Measurements from ENCODE around the gene CUL3. TPM values are rescaled to one million over a fixed set of nuclear protein-coding genes. Genes with fewer than 3 reads are reported as not detected.

The CUL3 gene
- total RNA-seq, 1 donor from 2014 or later, result 95.5 TPM

GRCh38 chr2:224628416-224628815 lies 43.3 kb upstream of the CUL3 start:
- FAIRE-seq, result no peak
- Mint-ChIP-seq H3K9me3 (ENCODE audit: unreplicated experiment) (no peaks in the 10 kb centered on the region), H3K36me3 (ENCODE audit: low read depth, unreplicated experiment) (no peaks in the 10 kb centered on the region), H3K27ac (ENCODE audit: unreplicated experiment) (no peak overlapping the region), H3K4me1 (ENCODE audit: low read depth, unreplicated experiment) (no peaks in the 10 kb centered on the region), H3K27me3 (ENCODE audit: low read depth, unreplicated experiment) (no peaks in the 10 kb centered on the region), H3K4me3 (ENCODE audit: unreplicated experiment) (no peak overlapping the region)
- Histone ChIP-seq H4K20me1 (ENCODE audit: insufficient read depth, low read length) (no peaks in the 10 kb centered on the region), H3K4me2 (ENCODE audit: low read length) (no peak overlapping the region), H3K9me3 (ENCODE audit: insufficient read depth, low read depth, low read length) (no peaks in the 10 kb centered on the region), H3K9ac (ENCODE audit: low read length) (no peak overlapping the region), H3K36me3 (ENCODE audit: insufficient read depth, low read length) (no peaks in the 10 kb centered on the region), H2AFZ (ENCODE audit: low read depth, low read length) (no peak overlapping the region), H3K4me1 (ENCODE audit: insufficient read depth, low read length) (no peaks in the 10 kb centered on the region), H3K27ac (ENCODE audit: low read depth, low read length) (no peak overlapping the region), H3K79me2 (ENCODE audit: insufficient read depth, low read length) (no peaks in the 10 kb centered on the region), H3K27me3 (ENCODE audit: insufficient read depth, low read length) (no peaks in the 10 kb centered on the region), H3K4me3 (ENCODE audit: insufficient read depth, low read depth, low read length) (no peak overlapping the region)
- TF ChIP-seq EZH2 (IDR thresholded peaks at IDR 0.05; ENCODE audit: insufficient read depth, low read length) (no peak), CTCF (IDR thresholded peaks at IDR 0.05; ENCODE audit: insufficient read depth, low read depth, low read length) (no peak)
- DNase-seq (ENCODE audit: low read depth), result no peak

- H3K27me3 ChIP-seq (ENCODE audit: insufficient read depth, low read length), result no peaks in the 10 kb centered on the region
- H3K27ac ChIP-seq (ENCODE audit: low read depth, low read length), result no peak overlapping the region
- no peak overlapping the region for H3K4me2 ChIP-seq (ENCODE audit: low read length)
- TF ChIP-seq EZH2 (IDR thresholded peaks at IDR 0.05; ENCODE audit: insufficient read depth, low read length), result no peak
- no peak for TF ChIP-seq CTCF (IDR thresholded peaks at IDR 0.05; ENCODE audit: insufficient read depth, low read depth, low read length)
- Mint-ChIP-seq H3K27ac (ENCODE audit: unreplicated experiment) (no peak overlapping the region), H3K4me3 (ENCODE audit: unreplicated experiment) (no peak overlapping the region), H3K4me1 (ENCODE audit: low read depth, unreplicated experiment) (no peaks in the 10 kb centered on the region), H3K27me3 (ENCODE audit: low read depth, unreplicated experiment) (no peaks in the 10 kb centered on the region), H3K36me3 (ENCODE audit: low read depth, unreplicated experiment) (no peaks in the 10 kb centered on the region), H3K9me3 (ENCODE audit: unreplicated experiment) (peaks cover 4% of the 10 kb centered on the region)
- no peak for DNase-seq (ENCODE audit: low read depth)
- H3K9ac ChIP-seq (ENCODE audit: low read length), result no peak overlapping the region
- H4K20me1 ChIP-seq (ENCODE audit: insufficient read depth, low read length), result no peaks in the 10 kb centered on the region
- H2AFZ ChIP-seq (ENCODE audit: low read depth, low read length), result no peak overlapping the region
- H3K9me3 ChIP-seq (ENCODE audit: insufficient read depth, low read depth, low read length), result no peaks in the 10 kb centered on the region
- no peaks in the 10 kb centered on the region for H3K4me1 ChIP-seq (ENCODE audit: insufficient read depth, low read length)
- no peak overlapping the region for H3K4me3 ChIP-seq (ENCODE audit: insufficient read depth, low read depth, low read length)
- H3K79me2 ChIP-seq (ENCODE audit: insufficient read depth, low read length), result no peaks in the 10 kb centered on the region
- no peaks in the 10 kb centered on the region for H3K36me3 ChIP-seq (ENCODE audit: insufficient read depth, low read length)
- no peak for FAIRE-seq
These were observed 41.6 kb upstream of the CUL3 start for GRCh38 chr2:224626735-224627134.

DNA sequence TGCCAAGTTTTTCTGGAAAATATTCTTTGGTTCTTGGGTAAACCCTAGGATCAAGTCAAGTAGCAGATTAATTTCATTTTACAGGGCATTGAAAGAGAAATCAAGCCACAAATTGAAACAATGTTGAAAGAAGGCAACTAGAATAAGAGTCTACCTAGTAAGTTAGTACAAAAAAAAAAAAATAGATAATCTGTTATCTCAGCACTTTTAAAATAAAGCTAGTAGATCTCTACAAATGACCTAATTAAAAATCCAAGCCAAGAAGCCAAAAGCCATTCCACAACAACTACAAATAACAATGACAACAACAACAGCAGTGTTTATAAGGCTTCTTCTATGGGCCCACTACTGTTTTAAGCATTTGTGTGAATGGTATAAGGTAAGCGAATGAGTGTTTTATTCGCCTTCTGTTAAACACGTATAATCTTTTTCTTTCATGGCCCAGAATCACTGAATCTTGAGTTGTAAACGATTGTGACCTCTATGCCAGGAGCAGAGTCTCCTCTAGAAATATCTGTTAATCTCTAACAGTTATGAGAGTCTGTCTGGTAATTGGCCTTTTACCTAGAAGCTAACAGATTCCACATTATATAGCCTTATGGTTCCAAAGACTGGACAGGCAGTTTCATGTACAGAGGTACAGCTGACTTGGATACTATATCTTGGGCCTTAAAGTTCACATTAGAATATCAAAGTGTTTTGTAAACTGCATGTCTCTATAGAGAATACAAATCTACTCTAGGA lies 28.6 kb upstream of the CUL3 start:
- no peak overlapping the region for H3K9ac ChIP-seq (ENCODE audit: low read length)
- H3K27me3 Mint-ChIP-seq (ENCODE audit: low read depth, unreplicated experiment), result peaks cover 7% of the 10 kb centered on the region
- DNase-seq (ENCODE audit: low read depth), result no peak
- H3K27ac ChIP-seq (ENCODE audit: low read depth, low read length), result no peak overlapping the region
- no peak overlapping the region for H3K4me3 ChIP-seq (ENCODE audit: insufficient read depth, low read depth, low read length)
- no peaks in the 10 kb centered on the region for H4K20me1 ChIP-seq (ENCODE audit: insufficient read depth, low read length)
- no peaks in the 10 kb centered on the region for H3K27me3 ChIP-seq (ENCODE audit: insufficient read depth, low read length)
- H3K79me2 ChIP-seq (ENCODE audit: insufficient read depth, low read length), result no peaks in the 10 kb centered on the region
- H3K9me3 Mint-ChIP-seq (ENCODE audit: unreplicated experiment), result peaks cover 3% of the 10 kb centered on the region
- H3K36me3 Mint-ChIP-seq (ENCODE audit: low read depth, unreplicated experiment), result no peaks in the 10 kb centered on the region
- no peaks in the 10 kb centered on the region for H3K9me3 ChIP-seq (ENCODE audit: insufficient read depth, low read depth, low read length)
- no peak overlapping the region for H3K4me3 Mint-ChIP-seq (ENCODE audit: unreplicated experiment)
- no peaks in the 10 kb centered on the region for H3K4me1 ChIP-seq (ENCODE audit: insufficient read depth, low read length)
- no peak for FAIRE-seq
- no peak for TF ChIP-seq CTCF (IDR thresholded peaks at IDR 0.05; ENCODE audit: insufficient read depth, low read depth, low read length)
- no peak for TF ChIP-seq EZH2 (IDR thresholded peaks at IDR 0.05; ENCODE audit: insufficient read depth, low read length)
- no peaks in the 10 kb centered on the region for H3K36me3 ChIP-seq (ENCODE audit: insufficient read depth, low read length)
- no peaks in the 10 kb centered on the region for H3K4me1 Mint-ChIP-seq (ENCODE audit: low read depth, unreplicated experiment)
- no peak overlapping the region for H3K27ac Mint-ChIP-seq (ENCODE audit: unreplicated experiment)
- H3K4me2 ChIP-seq (ENCODE audit: low read length), result no peak overlapping the region
- H2AFZ ChIP-seq (ENCODE audit: low read depth, low read length), result no peak overlapping the region

All from astrocyte (in vitro differentiated cells and primary cell).